IMR-90 (cell line): ENCODE measurements around the gene AMIGO1. TPM values are rescaled to one million over a fixed set of nuclear protein-coding genes. Genes with fewer than 3 reads are reported as not detected.

Experiments used
- ATAC-seq: fragments of 200-7000 bp; cut with Tn5 transposase; 2 replicates; pipeline ENCODE4 v1.9.1; 2020; ENCODE audit warnings: low read depth, mild to moderate bottlenecking, moderate library complexity
- BruUV-seq: library from RNA; stranded (reverse); fragments of 400-500 nt; replicated peaks from 2 replicates; lab custom pipeline; 2021; lab: Mats Ljungman, UMichigan
- CTCF ChIA-PET: fragments of 300-600 bp; formaldehyde crosslinking; extraction: SDS; loops from one replicate; lab custom pipeline; 2021; ENCODE audit warnings: antibody characterized with exemption; lab: Yijun Ruan, JAX
- POLR2A ChIA-PET: fragments of 300-600 bp; sonication (Branson Sonifier 250); formaldehyde crosslinking; loops from one replicate; lab custom pipeline; 2022; ENCODE audit warnings: antibody characterized with exemption; ENCODE audit not compliant: unreplicated experiment; lab: Charles Lee
- DNase-seq: peaks from one replicate; pipeline ENCODE4 v3.0.0; 2013
- H2AFZ ChIP-seq: replicated peaks from 2 replicates; pipeline ENCODE3; 2013; ENCODE audit warnings: low read length, mild to moderate bottlenecking; ENCODE audit not compliant: poor library complexity
- H2AK5ac ChIP-seq: 2 replicates; pipeline ENCODE4 v1.6.1; 2013; ENCODE audit warnings: low read depth, low read length, inconsistent platforms
- H2AK9ac ChIP-seq: replicated peaks from 2 replicates; pipeline ENCODE3; 2013; ENCODE audit warnings: mild to moderate bottlenecking, low read depth, low read length, moderate library complexity; ENCODE audit not compliant: poor library complexity
- H2BK120ac ChIP-seq: 2 replicates; pipeline ENCODE4 v1.6.1; 2013; ENCODE audit warnings: low read depth, low read length, inconsistent platforms
- H2BK15ac ChIP-seq: 3 replicates; pipeline ENCODE4 v1.6.1; 2013; ENCODE audit warnings: low read depth, low read length, inconsistent platforms
- H2BK20ac ChIP-seq: 2 replicates; pipeline ENCODE4 v1.6.1; 2013; ENCODE audit warnings: low read depth, mild to moderate bottlenecking, inconsistent platforms, low read length, moderate library complexity
- H2BK5ac ChIP-seq: 2 replicates; pipeline ENCODE4 v1.6.1; 2013; ENCODE audit warnings: mild to moderate bottlenecking, low read depth, low read length, inconsistent platforms; ENCODE audit not compliant: poor library complexity, severe bottlenecking
- H3K14ac ChIP-seq: replicated peaks from 2 replicates; pipeline ENCODE4 v1.6.1; 2013; ENCODE audit warnings: low read depth, low read length, inconsistent platforms
- H3K18ac ChIP-seq: 2 replicates; pipeline ENCODE4 v1.6.1; 2013; ENCODE audit warnings: low read depth, low read length, control low read depth
- H3K23ac ChIP-seq: 2 replicates; pipeline ENCODE4 v1.6.1; 2013; ENCODE audit warnings: low read depth, low read length, inconsistent platforms
- H3K27ac ChIP-seq: 2 replicates; pipeline ENCODE4 v1.5.1; 2013; ENCODE audit warnings: mild to moderate bottlenecking, control low read depth, low read length; ENCODE audit not compliant: insufficient read depth
- H3K27me3 ChIP-seq: 2 replicates; pipeline ENCODE4 v1.6.1; 2013; ENCODE audit warnings: low read length; ENCODE audit not compliant: control insufficient read depth, insufficient read depth
- H3K36me3 ChIP-seq: 2 replicates; pipeline ENCODE4 v1.6.1; 2013; ENCODE audit warnings: low read length, mixed read lengths; ENCODE audit not compliant: control insufficient read depth, insufficient read depth
- H3K4ac ChIP-seq: 2 replicates; pipeline ENCODE4 v1.6.1; 2013; ENCODE audit warnings: low read depth, low read length, inconsistent platforms
- H3K4me1 ChIP-seq: 2 replicates; pipeline ENCODE4 v1.6.1; 2013; ENCODE audit warnings: low read length, mixed read lengths; ENCODE audit not compliant: control insufficient read depth, insufficient read depth
- H3K4me2 ChIP-seq: 2 replicates; pipeline ENCODE4 v1.6.1; 2013; ENCODE audit warnings: low read depth, mild to moderate bottlenecking, control low read depth, low read length, moderate library complexity
- H3K4me3 ChIP-seq: 2 replicates; pipeline ENCODE4 v1.5.1; 2013; ENCODE audit warnings: low read depth, mild to moderate bottlenecking, control low read depth, low read length, moderate library complexity; ENCODE audit not compliant: insufficient read depth
- H3K56ac ChIP-seq: 2 replicates; pipeline ENCODE4 v1.6.1; 2013; ENCODE audit warnings: low read length, inconsistent platforms; ENCODE audit not compliant: insufficient read depth; ENCODE audit errors: extremely low read depth
- H3K79me1 ChIP-seq, 2 experiments: 2 replicates each; pipeline ENCODE4 v1.6.1; 2013; ENCODE audit warnings: low read length in 2 of 2, inconsistent platforms in 1 of 2, low read depth in 1 of 2
- H3K9ac ChIP-seq: 2 replicates; pipeline ENCODE4 v1.6.1; 2013; ENCODE audit warnings: low read depth, low read length, control low read depth
- H3K9me1 ChIP-seq: 2 replicates; pipeline ENCODE4 v1.6.1; 2013; ENCODE audit warnings: low read length, inconsistent platforms; ENCODE audit not compliant: insufficient read depth
- H3K9me3 ChIP-seq: 2 replicates; pipeline ENCODE4 v1.6.1; 2013; ENCODE audit warnings: low read length; ENCODE audit not compliant: control insufficient read depth, insufficient read depth
- H4K20me1 ChIP-seq: 2 replicates; pipeline ENCODE4 v1.6.1; 2013; ENCODE audit warnings: low read length, inconsistent platforms; ENCODE audit not compliant: insufficient read depth
- H4K5ac ChIP-seq: 2 replicates; pipeline ENCODE4 v1.6.1; 2013; ENCODE audit warnings: mild to moderate bottlenecking, low read depth, low read length, control low read depth
- H4K8ac ChIP-seq, 2 experiments: 2 replicates each; pipeline ENCODE4 v1.6.1; 2013; ENCODE audit warnings: low read depth in 2 of 2, low read length in 2 of 2, control low read depth in 1 of 2, inconsistent platforms in 1 of 2
- H4K91ac ChIP-seq: 2 replicates; pipeline ENCODE4 v1.6.1; 2013; ENCODE audit warnings: low read depth, low read length, inconsistent platforms; ENCODE audit not compliant: insufficient read depth
- BHLHE40 ChIP-seq: fragments of 150-350 bp; IDR thresholded peaks from 2 replicates; pipeline ENCODE4 v1.6.1; 2016; ENCODE audit warnings: mild to moderate bottlenecking, low read depth, low read length
- CEBPB ChIP-seq: IDR thresholded peaks from 2 replicates; pipeline ENCODE4 v1.6.1; 2012; ENCODE audit warnings: low read depth, low read length, improper control_type of control experiment
- CHD1 ChIP-seq: IDR thresholded peaks from 2 replicates; pipeline ENCODE4 v1.6.1; 2012; ENCODE audit warnings: low read depth, low read length, improper control_type of control experiment
- FOS ChIP-seq: fragments of 150-350 bp; IDR thresholded peaks from 2 replicates; pipeline ENCODE4 v1.6.1; 2016; ENCODE audit warnings: low read depth, low read length
- MAZ ChIP-seq: IDR thresholded peaks from 2 replicates; pipeline ENCODE4 v1.6.1; 2012; ENCODE audit warnings: low read depth, mild to moderate bottlenecking, low read length, improper control_type of control experiment, moderate library complexity, borderline replicate concordance
- MXI1 ChIP-seq: IDR thresholded peaks from 2 replicates; pipeline ENCODE4 v1.6.1; 2012; ENCODE audit warnings: low read depth, mild to moderate bottlenecking, low read length, moderate library complexity, borderline replicate concordance
- NFE2L2 ChIP-seq: fragments of 150-350 bp; IDR thresholded peaks from 2 replicates; pipeline ENCODE4 v1.6.1; 2016; ENCODE audit warnings: low read depth, mild to moderate bottlenecking, low read length
- POLR2A ChIP-seq: IDR thresholded peaks from 2 replicates; pipeline ENCODE4 v1.6.1; 2012; ENCODE audit warnings: mild to moderate bottlenecking, low read depth, low read length
- RFX5 ChIP-seq: IDR thresholded peaks from 2 replicates; pipeline ENCODE4 v1.8.0; 2012; ENCODE audit warnings: low read depth, mild to moderate bottlenecking, low read length, moderate library complexity
- WGBS, 2 experiments: methylation state at CpG; one replicate each; pipeline versions ENCODE4 v1.1.5 to v1.1.7; 2013; ENCODE audit warnings: missing lambda C conversion rate in 2 of 2; ENCODE audit not compliant: insufficient read length in 1 of 2; ENCODE audit errors: extremely low coverage in 2 of 2; 5-methylcytosine and 5-hydroxymethylcytosine counted together
- dilution Hi-C: fragments of 300-500 bp; cut with HindIII; formaldehyde crosslinking; loops from one replicate; pipeline ENCODE4 v1.14.3; 2018; ENCODE audit warnings: low sequenced_read_pairs; ENCODE audit not compliant: unreplicated experiment
- in situ Hi-C: fragments of 300-500 bp; cut with MboI; formaldehyde crosslinking; loops from 3 replicates; pipeline ENCODE4 v1.14.3; 2019; ENCODE audit warnings: low sequenced_read_pairs, inconsistent platforms, mixed read lengths
- intact Hi-C: fragments of 100-400 bp; cut with micrococcal nuclease; formaldehyde crosslinking; loops from 2 replicates; pipeline ENCODE4 v1.10.0; 2022
- polyA plus RNA-seq, 3 experiments: library from polyadenylated mRNA; depleted of rRNA; stranded (reverse); fragments of >200 nt; gene quantifications; 2 replicates each; pipeline ENCODE4 v1.2.3, GENCODE V29; 2012; ENCODE audit warnings: low replicate concordance in 1 of 3
- total RNA-seq: library from RNA; depleted of rRNA; stranded (reverse); fragments of >200 nt; gene quantifications from 2 replicates; pipeline ENCODE4 v1.2.3, GENCODE V29; 2012
- TF ChIP-seq, protein P1 (sequence below): fragments of 150-350 bp; IDR thresholded peaks from 2 replicates; pipeline ENCODE4 v1.6.1; 2016; ENCODE audit warnings: low read depth, mild to moderate bottlenecking, low read length, moderate library complexity, borderline replicate concordance

The AMIGO1 gene
- total and polyA plus RNA-seq, 2 of the 4 experiments (the other 2 are of a cell fraction), result 1.5 to 1.6 TPM

DNA sequence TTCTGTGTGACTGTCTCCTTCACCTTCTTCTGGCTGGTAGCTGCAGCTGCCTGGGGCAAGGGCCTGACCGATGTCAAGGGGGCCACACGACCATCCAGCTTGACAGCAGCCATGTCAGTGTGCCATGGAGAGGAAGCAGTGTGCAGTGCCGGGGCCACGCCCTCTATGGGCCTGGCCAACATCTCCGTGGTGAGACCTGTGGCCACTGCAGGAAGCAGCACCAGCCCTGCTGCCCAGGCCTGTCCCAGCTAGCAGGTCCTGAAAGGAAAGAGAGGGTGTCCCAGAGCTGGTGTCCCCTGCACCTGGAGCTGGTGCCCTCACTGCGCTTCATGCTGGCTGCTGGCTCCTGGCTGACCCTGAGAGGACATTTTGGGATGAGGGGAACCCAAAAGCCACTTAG lies 31.7 kb downstream of the AMIGO1 start:
- no peak overlapping the region for H3K18ac ChIP-seq
- dilution Hi-C loops (no loop called here), intact Hi-C loops (no loop called here), in situ Hi-C loops (no loop called here)
- H2AK5ac ChIP-seq, result no peak overlapping the region
- no peak overlapping the region for H3K27ac ChIP-seq
- H2AFZ ChIP-seq, result no peak overlapping the region
- no peak overlapping the region for H3K56ac ChIP-seq
- H3K4me3 ChIP-seq, result no peak overlapping the region
- POLR2A ChIA-PET, result no interaction called here
- H3K14ac ChIP-seq, result no peak overlapping the region
- H2BK5ac ChIP-seq, result no peak overlapping the region
- H4K5ac ChIP-seq, result no peak overlapping the region
- no peaks in the 10 kb centered on the region; the same call in 1 of the 2 replicates for H3K4me1 ChIP-seq
- H4K8ac ChIP-seq, result no peak overlapping the region
- no peak overlapping the region for H3K9ac ChIP-seq
- CTCF ChIA-PET, result interaction anchor here (1.1 kb wide), 1 partner anchor 8 kb away, joined by 3 read pairs; no protein-coding TSS in a partner anchor
- DNase-seq, result no peak
- no peak overlapping the region for H2BK15ac ChIP-seq
- H3K27me3 ChIP-seq, result peaks cover 43% of the 10 kb centered on the region
- no peak for TF ChIP-seq RFX5
- TF ChIP-seq CHD1, result no peak
- no peak for TF ChIP-seq FOS
- no peak for TF ChIP-seq CEBPB
- no peak for TF ChIP-seq MXI1
- TF ChIP-seq, protein P1, sequence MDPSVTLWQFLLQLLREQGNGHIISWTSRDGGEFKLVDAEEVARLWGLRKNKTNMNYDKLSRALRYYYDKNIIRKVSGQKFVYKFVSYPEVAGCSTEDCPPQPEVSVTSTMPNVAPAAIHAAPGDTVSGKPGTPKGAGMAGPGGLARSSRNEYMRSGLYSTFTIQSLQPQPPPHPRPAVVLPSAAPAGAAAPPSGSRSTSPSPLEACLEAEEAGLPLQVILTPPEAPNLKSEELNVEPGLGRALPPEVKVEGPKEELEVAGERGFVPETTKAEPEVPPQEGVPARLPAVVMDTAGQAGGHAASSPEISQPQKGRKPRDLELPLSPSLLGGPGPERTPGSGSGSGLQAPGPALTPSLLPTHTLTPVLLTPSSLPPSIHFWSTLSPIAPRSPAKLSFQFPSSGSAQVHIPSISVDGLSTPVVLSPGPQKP, result no peak
- no peak for TF ChIP-seq MAZ
- TF ChIP-seq POLR2A, result no peak
- TF ChIP-seq NFE2L2, result no peak
- no peak for TF ChIP-seq BHLHE40
- no peaks in the 10 kb centered on the region for H3K9me1 ChIP-seq
- no peak for ATAC-seq
- no peaks in the 10 kb centered on the region for H3K36me3 ChIP-seq
- no peak overlapping the region for H3K4ac ChIP-seq
- no peaks in the 10 kb centered on the region for H3K79me1 ChIP-seq
- H2AK9ac ChIP-seq, result no peak overlapping the region
- WGBS, 2 experiments, result no CpG with 5 or more reads among the region's 6 CpGs
- no peak overlapping the region for H3K4me2 ChIP-seq
- BruUV-seq, result no TSS peak
- no peak overlapping the region for H2BK20ac ChIP-seq
- no peaks in the 10 kb centered on the region for H4K20me1 ChIP-seq
- H3K9me3 ChIP-seq, result no peaks in the 10 kb centered on the region
- no peak overlapping the region for H3K23ac ChIP-seq
- H4K91ac ChIP-seq, result no peak overlapping the region
- no peak overlapping the region for H2BK120ac ChIP-seq
